ENCODE measurements around the gene ABTB2.

- TF ChIP-seq ISL1 (CRISPR knock-in tag; IDR thresholded peaks at IDR 0.05) (no peak; the same call in 1 of the 2 replicates), ZNF565 (CRISPR knock-in tag; conservative IDR thresholded peaks at IDR 0.05; ENCODE audit: low read depth) (no peak), RARB (CRISPR knock-in tag; IDR thresholded peaks at IDR 0.05) (no peak), TOX (CRISPR knock-in tag; IDR thresholded peaks at IDR 0.05; ENCODE audit: borderline replicate concordance) (no peak), ARNTL (CRISPR knock-in tag; IDR thresholded peaks at IDR 0.05; ENCODE audit: borderline replicate concordance, low read depth) (no peak), ZC3H10 (CRISPR knock-in tag; IDR thresholded peaks at IDR 0.05) (no peak), SNAI2 (CRISPR knock-in tag; IDR thresholded peaks at IDR 0.05) (no peak), ZFP3 (CRISPR knock-in tag; IDR thresholded peaks at IDR 0.05) (no peak), BACH2 (CRISPR knock-in tag; IDR thresholded peaks at IDR 0.05; ENCODE audit: borderline replicate concordance) (no peak), ZFP30 (CRISPR knock-in tag; IDR thresholded peaks at IDR 0.05) (no peak)
- TF ChIP-seq, protein P1, sequence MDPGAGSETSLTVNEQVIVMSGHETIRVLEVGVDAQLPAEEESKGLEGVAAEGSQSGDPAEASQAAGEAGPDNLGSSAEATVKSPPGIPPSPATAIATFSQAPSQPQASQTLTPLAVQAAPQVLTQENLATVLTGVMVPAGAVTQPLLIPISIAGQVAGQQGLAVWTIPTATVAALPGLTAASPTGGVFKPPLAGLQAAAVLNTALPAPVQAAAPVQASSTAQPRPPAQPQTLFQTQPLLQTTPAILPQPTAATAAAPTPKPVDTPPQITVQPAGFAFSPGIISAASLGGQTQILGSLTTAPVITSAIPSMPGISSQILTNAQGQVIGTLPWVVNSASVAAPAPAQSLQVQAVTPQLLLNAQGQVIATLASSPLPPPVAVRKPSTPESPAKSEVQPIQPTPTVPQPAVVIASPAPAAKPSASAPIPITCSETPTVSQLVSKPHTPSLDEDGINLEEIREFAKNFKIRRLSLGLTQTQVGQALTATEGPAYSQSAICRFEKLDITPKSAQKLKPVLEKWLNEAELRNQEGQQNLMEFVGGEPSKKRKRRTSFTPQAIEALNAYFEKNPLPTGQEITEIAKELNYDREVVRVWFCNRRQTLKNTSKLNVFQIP (CRISPR knock-in tag; IDR thresholded peaks at IDR 0.05; ENCODE audit: borderline replicate concordance, low read depth) = no peak
- TF ChIP-seq, protein P2, sequence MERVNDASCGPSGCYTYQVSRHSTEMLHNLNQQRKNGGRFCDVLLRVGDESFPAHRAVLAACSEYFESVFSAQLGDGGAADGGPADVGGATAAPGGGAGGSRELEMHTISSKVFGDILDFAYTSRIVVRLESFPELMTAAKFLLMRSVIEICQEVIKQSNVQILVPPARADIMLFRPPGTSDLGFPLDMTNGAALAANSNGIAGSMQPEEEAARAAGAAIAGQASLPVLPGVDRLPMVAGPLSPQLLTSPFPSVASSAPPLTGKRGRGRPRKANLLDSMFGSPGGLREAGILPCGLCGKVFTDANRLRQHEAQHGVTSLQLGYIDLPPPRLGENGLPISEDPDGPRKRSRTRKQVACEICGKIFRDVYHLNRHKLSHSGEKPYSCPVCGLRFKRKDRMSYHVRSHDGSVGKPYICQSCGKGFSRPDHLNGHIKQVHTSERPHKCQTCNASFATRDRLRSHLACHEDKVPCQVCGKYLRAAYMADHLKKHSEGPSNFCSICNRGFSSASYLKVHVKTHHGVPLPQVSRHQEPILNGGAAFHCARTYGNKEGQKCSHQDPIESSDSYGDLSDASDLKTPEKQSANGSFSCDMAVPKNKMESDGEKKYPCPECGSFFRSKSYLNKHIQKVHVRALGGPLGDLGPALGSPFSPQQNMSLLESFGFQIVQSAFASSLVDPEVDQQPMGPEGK (CRISPR knock-in tag; IDR thresholded peaks at IDR 0.05; ENCODE audit: borderline replicate concordance) = no peak
- TF ChIP-seq, protein P3, sequence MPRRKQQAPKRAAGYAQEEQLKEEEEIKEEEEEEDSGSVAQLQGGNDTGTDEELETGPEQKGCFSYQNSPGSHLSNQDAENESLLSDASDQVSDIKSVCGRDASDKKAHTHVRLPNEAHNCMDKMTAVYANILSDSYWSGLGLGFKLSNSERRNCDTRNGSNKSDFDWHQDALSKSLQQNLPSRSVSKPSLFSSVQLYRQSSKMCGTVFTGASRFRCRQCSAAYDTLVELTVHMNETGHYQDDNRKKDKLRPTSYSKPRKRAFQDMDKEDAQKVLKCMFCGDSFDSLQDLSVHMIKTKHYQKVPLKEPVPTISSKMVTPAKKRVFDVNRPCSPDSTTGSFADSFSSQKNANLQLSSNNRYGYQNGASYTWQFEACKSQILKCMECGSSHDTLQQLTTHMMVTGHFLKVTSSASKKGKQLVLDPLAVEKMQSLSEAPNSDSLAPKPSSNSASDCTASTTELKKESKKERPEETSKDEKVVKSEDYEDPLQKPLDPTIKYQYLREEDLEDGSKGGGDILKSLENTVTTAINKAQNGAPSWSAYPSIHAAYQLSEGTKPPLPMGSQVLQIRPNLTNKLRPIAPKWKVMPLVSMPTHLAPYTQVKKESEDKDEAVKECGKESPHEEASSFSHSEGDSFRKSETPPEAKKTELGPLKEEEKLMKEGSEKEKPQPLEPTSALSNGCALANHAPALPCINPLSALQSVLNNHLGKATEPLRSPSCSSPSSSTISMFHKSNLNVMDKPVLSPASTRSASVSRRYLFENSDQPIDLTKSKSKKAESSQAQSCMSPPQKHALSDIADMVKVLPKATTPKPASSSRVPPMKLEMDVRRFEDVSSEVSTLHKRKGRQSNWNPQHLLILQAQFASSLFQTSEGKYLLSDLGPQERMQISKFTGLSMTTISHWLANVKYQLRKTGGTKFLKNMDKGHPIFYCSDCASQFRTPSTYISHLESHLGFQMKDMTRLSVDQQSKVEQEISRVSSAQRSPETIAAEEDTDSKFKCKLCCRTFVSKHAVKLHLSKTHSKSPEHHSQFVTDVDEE (CRISPR knock-in tag; IDR thresholded peaks at IDR 0.05) = no peak
Measured at GRCh38 chr11:34358728-34359547, 1.1 kb upstream of the ABTB2 start.

All from SK-N-SH treated with all-trans-retinoic acid at 6 μM for 48 hours (cell line).